OCI-LY7 (cell line): ENCODE data around the gene STAT1.

Experiments used
- EZH2phosphoT487 ChIP-seq: fragments of 200-600 bp; sonication (generic); IDR thresholded peaks from 2 replicates; pipeline ENCODE4 v1.6.1; 2018; ENCODE audit warnings: low read depth, borderline replicate concordance, mild to moderate bottlenecking, mixed run types, antibody characterized with exemption, low read length, moderate library complexity, mixed read lengths
- TF ChIP-seq, protein P1 (sequence below): fragments of 200-600 bp; sonication (generic); conservative IDR thresholded peaks from 2 replicates; pipeline ENCODE4 v1.5.1; 2014; ENCODE audit warnings: mild to moderate bottlenecking, antibody characterized with exemption, low read length, moderate library complexity, mixed read lengths

DNA sequence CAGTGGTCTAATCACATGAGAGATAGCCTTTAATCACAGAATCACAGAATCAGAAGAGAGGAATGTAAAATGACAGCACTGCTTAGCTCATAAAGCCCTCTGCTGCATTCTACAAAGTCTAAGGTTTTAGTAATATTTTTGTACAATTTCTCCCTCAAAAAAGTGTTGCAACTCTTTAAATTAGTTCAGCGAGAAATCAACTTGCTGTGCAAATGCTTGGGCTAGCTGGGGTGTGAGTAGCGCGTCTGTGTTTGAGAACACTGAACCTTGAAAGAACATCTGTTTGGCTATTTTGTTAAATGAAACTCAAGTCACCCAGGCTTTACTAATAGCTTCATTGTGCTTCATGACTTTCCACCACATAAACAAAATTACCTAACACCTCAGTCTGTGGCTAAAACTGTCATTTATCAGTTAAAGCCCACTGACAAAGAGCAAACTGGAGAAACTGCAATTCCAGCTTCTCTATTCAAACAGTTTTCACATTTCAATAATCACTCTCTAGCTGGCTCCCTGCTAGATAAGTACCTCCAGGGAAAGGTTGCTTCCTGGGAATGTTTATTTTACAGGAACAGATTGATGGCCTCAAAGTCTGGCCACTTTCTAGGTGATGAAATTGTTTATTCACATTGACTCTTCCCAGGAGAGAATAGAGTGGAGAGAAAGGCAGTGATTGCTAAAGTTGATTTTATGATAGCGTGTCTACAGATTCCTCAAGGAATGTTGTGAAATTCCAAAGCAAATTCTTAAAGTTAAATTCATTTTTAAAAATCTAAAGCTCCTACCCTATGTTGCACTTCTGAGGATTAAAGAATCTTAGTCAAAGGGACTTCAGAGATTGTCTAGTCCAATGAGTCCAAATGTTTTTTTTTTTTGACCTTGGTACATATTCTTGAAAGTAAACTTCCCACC, 36.0 kb upstream of the STAT1 start:
- TF ChIP-seq, protein P1, sequence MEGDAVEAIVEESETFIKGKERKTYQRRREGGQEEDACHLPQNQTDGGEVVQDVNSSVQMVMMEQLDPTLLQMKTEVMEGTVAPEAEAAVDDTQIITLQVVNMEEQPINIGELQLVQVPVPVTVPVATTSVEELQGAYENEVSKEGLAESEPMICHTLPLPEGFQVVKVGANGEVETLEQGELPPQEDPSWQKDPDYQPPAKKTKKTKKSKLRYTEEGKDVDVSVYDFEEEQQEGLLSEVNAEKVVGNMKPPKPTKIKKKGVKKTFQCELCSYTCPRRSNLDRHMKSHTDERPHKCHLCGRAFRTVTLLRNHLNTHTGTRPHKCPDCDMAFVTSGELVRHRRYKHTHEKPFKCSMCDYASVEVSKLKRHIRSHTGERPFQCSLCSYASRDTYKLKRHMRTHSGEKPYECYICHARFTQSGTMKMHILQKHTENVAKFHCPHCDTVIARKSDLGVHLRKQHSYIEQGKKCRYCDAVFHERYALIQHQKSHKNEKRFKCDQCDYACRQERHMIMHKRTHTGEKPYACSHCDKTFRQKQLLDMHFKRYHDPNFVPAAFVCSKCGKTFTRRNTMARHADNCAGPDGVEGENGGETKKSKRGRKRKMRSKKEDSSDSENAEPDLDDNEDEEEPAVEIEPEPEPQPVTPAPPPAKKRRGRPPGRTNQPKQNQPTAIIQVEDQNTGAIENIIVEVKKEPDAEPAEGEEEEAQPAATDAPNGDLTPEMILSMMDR = no peak
- no peak for TF ChIP-seq EZH2phosphoT487
